ENCODE results near the gene PARD3. TPM values are rescaled to one million over a fixed set of nuclear protein-coding genes. Genes with fewer than 3 reads are reported as not detected.

The PARD3 gene
- total RNA-seq, 1 donor from 2014 or later: 26.0 TPM

DNA sequence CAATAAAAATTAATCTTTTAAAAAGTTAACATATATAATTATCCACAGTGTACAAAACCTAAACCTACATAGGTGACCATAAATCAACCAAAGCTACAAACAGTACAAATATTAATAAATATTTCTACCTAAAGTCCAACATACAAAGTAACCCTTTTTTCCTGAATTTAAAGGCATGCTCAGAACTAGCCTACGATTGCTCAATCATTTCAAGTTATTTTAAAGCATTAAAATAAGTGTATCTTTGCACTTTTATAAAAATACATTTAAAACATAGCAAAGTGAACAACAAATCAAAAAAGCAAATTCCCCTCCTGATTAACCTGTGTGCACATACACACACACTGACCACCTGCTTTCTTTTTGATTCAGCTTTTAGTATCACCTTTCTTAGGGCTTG lies 202.2 kb downstream of the PARD3 start:
- Mint-ChIP-seq H3K4me3 (ENCODE audit: unreplicated experiment) (no peak overlapping the region), H3K4me1 (ENCODE audit: low read depth) (peaks cover 20% of the 10 kb centered on the region), H3K9me3 (ENCODE audit: low read depth) (no peaks in the 10 kb centered on the region), H3K27ac (ENCODE audit: unreplicated experiment) (no peak overlapping the region), H3K36me3 (ENCODE audit: low read depth) (no peaks in the 10 kb centered on the region), H3K27me3 (ENCODE audit: low read depth) (no peaks in the 10 kb centered on the region)
- no peak for DNase-seq (ENCODE audit: low spot score)
- TF ChIP-seq, protein P1, sequence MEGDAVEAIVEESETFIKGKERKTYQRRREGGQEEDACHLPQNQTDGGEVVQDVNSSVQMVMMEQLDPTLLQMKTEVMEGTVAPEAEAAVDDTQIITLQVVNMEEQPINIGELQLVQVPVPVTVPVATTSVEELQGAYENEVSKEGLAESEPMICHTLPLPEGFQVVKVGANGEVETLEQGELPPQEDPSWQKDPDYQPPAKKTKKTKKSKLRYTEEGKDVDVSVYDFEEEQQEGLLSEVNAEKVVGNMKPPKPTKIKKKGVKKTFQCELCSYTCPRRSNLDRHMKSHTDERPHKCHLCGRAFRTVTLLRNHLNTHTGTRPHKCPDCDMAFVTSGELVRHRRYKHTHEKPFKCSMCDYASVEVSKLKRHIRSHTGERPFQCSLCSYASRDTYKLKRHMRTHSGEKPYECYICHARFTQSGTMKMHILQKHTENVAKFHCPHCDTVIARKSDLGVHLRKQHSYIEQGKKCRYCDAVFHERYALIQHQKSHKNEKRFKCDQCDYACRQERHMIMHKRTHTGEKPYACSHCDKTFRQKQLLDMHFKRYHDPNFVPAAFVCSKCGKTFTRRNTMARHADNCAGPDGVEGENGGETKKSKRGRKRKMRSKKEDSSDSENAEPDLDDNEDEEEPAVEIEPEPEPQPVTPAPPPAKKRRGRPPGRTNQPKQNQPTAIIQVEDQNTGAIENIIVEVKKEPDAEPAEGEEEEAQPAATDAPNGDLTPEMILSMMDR (IDR thresholded peaks at IDR 0.05): no peak

DNA sequence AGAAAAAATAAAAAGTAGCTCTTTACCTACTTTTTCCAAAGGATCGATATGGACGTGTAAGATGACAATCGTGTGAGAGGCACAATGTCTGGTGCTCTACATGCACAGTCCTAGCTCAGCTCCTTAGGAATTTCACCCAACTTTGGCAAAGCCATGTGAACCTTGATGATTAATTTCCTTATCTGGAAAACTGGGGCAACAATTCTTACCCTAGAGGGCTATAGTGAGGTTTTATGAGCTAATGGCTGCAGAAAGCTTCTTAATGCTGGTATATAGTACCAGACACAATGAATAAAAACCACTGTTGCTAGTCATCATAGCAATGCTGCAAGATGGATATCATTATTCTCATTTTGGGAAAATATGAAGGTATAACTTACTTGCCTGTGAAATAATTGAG lies 202.7 kb downstream of the PARD3 start:
- H3K4me3 Mint-ChIP-seq (ENCODE audit: unreplicated experiment): no peak overlapping the region
- no peak overlapping the region for H3K27ac Mint-ChIP-seq (ENCODE audit: unreplicated experiment)
- TF ChIP-seq, protein P1 (IDR thresholded peaks at IDR 0.05): no peak
- DNase-seq (ENCODE audit: low spot score): no peak
- no peaks in the 10 kb centered on the region for H3K27me3 Mint-ChIP-seq (ENCODE audit: low read depth)
- no peaks in the 10 kb centered on the region for H3K9me3 Mint-ChIP-seq (ENCODE audit: low read depth)
- no peaks in the 10 kb centered on the region for H3K36me3 Mint-ChIP-seq (ENCODE audit: low read depth)
- peaks cover 24% of the 10 kb centered on the region for H3K4me1 Mint-ChIP-seq (ENCODE audit: low read depth)

GRCh38 chr10:34609287-34609940 lies 205.7 kb downstream of the PARD3 start:
- Mint-ChIP-seq H3K4me3 (ENCODE audit: unreplicated experiment) (no peak overlapping the region), H3K27ac (ENCODE audit: unreplicated experiment) (no peak overlapping the region), H3K4me1 (ENCODE audit: low read depth) (peaks cover 20% of the 10 kb centered on the region), H3K9me3 (ENCODE audit: low read depth) (no peaks in the 10 kb centered on the region), H3K36me3 (ENCODE audit: low read depth) (no peaks in the 10 kb centered on the region), H3K27me3 (ENCODE audit: low read depth) (no peaks in the 10 kb centered on the region)
- TF ChIP-seq, protein P1 (IDR thresholded peaks at IDR 0.05): no peak
- DNase-seq (ENCODE audit: low spot score): no peak

DNA sequence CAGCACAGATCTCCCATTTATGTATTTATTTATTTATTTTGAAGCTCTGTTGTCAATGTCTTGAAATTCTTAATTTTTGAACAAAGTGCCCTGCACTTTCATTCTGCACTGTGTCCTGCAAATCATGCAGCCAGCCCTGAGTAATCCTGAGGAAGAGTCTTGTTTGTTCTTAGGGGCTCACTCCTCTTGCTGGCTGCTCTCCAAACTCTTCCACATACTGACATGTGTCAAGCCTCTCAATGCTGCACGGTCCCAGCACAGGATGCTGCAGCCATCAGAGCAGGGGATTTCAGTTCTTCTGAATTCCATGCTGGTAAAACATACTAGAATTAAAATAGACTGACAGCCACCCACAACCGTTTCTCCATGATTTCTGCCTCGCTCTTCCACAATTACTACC lies 207.2 kb downstream of the PARD3 start:
- H3K9me3 Mint-ChIP-seq (ENCODE audit: low read depth): no peaks in the 10 kb centered on the region
- H3K27ac Mint-ChIP-seq (ENCODE audit: unreplicated experiment): peak overlapping the region; percentile 6
- no peaks in the 10 kb centered on the region for H3K36me3 Mint-ChIP-seq (ENCODE audit: low read depth)
- H3K4me3 Mint-ChIP-seq (ENCODE audit: unreplicated experiment): no peak overlapping the region
- no peak for DNase-seq (ENCODE audit: low spot score)
- TF ChIP-seq, protein P1 (IDR thresholded peaks at IDR 0.05): no peak
- peaks cover 17% of the 10 kb centered on the region for H3K4me1 Mint-ChIP-seq (ENCODE audit: low read depth)
- no peaks in the 10 kb centered on the region for H3K27me3 Mint-ChIP-seq (ENCODE audit: low read depth)

DNA sequence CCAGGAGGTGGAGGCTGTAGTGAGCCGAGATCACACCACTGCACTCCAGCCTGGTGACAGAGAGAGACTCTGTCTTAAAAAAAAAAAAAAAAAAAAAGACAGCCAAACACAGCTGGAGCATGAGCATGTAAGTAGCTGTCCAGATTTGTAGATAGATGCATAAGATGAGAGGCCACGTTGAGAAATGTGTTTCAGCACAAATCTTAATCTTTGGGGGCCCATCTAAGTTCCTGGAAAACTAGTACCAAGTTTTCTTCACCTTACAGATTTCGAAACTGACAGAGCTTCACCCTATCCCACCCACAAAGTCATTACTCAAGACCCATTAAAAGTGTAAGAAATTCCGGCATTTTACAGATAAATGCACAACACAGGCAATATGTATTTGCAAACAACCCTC lies 208.2 kb downstream of the PARD3 start:
- Mint-ChIP-seq H3K4me3 (ENCODE audit: unreplicated experiment) (no peak overlapping the region), H3K27ac (ENCODE audit: unreplicated experiment) (no peak overlapping the region), H3K9me3 (ENCODE audit: low read depth) (no peaks in the 10 kb centered on the region), H3K27me3 (ENCODE audit: low read depth) (no peaks in the 10 kb centered on the region), H3K36me3 (ENCODE audit: low read depth) (no peaks in the 10 kb centered on the region), H3K4me1 (ENCODE audit: low read depth) (peaks cover 17% of the 10 kb centered on the region)
- no peak for DNase-seq (ENCODE audit: low spot score)
- TF ChIP-seq, protein P1 (IDR thresholded peaks at IDR 0.05): no peak

Data from chondrocyte (in vitro differentiated cells).